Prostate gland (tissue), 2 donors: Measurements from ENCODE around the gene DHRS12. TPM values are rescaled to one million over a fixed set of nuclear protein-coding genes. Genes with fewer than 3 reads are reported as not detected.

Experiments
- DNase-seq: peaks from one replicate; pipeline ENCODE4 v3.0.0-alpha.2; 2019; ENCODE audit warnings: low spot score
- H3K27ac ChIP-seq, 2 donors: fragments of 200-600 bp; sonication (generic); 2 replicates each; pipeline ENCODE4 v1.5.1; 2017 to 2019
- H3K27me3 ChIP-seq: fragments of 200-600 bp; sonication (generic); replicated peaks from 2 replicates; pipeline ENCODE4 v1.5.1; 2019; ENCODE audit not compliant: insufficient read depth
- H3K36me3 ChIP-seq, 2 donors: fragments of 200-600 bp; sonication (generic); 1 replicate in 1 of 2; 2 replicates in 1 of 2; pipeline versions ENCODE4 v1.5.1 to v1.8.1; 2017 to 2019
- H3K4me1 ChIP-seq: fragments of 200-600 bp; sonication (generic); replicated peaks from 2 replicates; pipeline ENCODE4 v1.5.1; 2019
- H3K4me3 ChIP-seq, 2 donors: fragments of 200-600 bp; sonication (generic); 2 replicates each; pipeline ENCODE4 v1.5.1; 2017 to 2019
- H3K9me3 ChIP-seq: fragments of 200-600 bp; sonication (generic); 2 replicates; pipeline ENCODE4 v1.5.1; 2017
- CTCF ChIP-seq, 4 experiments: fragments of 200-600 bp in 2 of 4; fragments of 450-650 bp in 2 of 4; sonication (generic) in 2 of 4; IDR thresholded peaks; 1 replicate in 3 of 4; 2 replicates in 1 of 4; pipeline ENCODE4 v1.5.1; 2016 to 2019; ENCODE audit warnings: antibody characterized with exemption in 4 of 4, mild to moderate bottlenecking in 2 of 4, moderate library complexity in 2 of 4
- POLR2A ChIP-seq: fragments of 450-650 bp; IDR thresholded peaks from one replicate; pipeline ENCODE4 v1.6.1; 2016; ENCODE audit warnings: antibody characterized with exemption, mild to moderate bottlenecking
- POLR2AphosphoS5 ChIP-seq: sonication (generic); formaldehyde crosslinking; IDR thresholded peaks from one replicate; pipeline ENCODE4 v1.6.1; 2017; ENCODE audit warnings: antibody characterized with exemption
- WGBS: methylation state at CpG from one replicate; pipeline ENCODE4 v1.1.5; 2018; 5-methylcytosine and 5-hydroxymethylcytosine counted together
- intact Hi-C: fragments of 100-400 bp; cut with DNase I; formaldehyde crosslinking; loops from one replicate; pipeline ENCODE4 v1.14.2; 2022
- total RNA-seq, 2 donors: library from RNA; depleted of rRNA; stranded (reverse); fragments of >200 nt; gene quantifications; one replicate each; pipeline ENCODE4 v1.1.0, GENCODE V29; 2016

The DHRS12 gene
- total RNA-seq, 2 donors from 2014 or later, result 18.7 to 19.8 TPM

DNA sequence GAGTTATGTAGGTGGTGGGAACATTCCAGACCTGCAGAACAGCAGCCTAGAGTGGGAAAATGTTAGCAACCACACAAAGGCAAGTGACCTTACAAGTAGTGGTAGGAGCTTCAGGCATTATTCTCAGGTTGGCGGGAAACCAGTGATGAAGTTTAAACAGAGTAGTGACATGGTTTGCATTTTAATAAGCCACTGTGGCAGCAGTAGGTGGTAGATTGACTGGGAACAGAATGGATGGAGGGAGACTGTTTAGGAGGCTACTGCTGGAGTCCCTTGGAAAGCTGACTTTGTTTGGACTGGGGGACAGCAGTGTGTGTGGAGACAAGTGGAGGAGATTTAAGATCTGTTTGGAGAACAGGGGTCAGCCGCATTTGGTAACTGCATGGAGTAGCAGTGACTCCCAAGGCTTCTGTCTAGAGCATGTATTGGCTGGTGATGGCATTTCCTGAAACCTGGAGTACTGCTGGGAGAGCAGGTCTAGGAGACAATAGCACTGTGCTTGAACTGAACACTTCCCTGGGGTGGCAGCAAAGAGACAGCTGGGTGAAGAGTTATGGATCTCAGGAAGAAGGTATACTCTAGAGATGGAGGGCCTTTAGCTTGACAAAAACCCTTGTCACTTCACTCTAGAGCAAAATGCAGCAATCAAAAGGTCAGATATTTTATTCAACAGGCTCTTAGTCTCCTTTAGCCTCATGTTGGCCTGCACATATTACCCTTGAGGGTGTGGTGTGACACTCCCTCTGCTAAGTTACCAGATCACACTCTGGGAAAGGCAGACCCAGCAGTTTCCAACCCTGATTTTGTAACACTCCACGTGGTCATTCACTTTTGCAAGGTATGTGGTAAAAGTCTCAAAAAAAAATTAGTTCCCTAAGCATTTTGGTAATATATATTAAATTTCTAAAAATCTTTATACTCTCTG is 70.3 kb downstream of the DHRS12 start:
- DNase-seq, result no peak
- intact Hi-C loops, result loop anchor here (10.0 kb wide), 2 partner anchors 449 to 499 kb away; no protein-coding TSS in a partner anchor
- WGBS, result 82% methylated on average over 3 of the region's 3 CpGs

GRCh38 chr13:51731759-51732158 is 72.2 kb downstream of the DHRS12 start:
- DNase-seq, result no peak
- Histone ChIP-seq H3K27me3 (no peaks in the 10 kb centered on the region), H3K27ac (no peak overlapping the region), H3K4me1 (no peaks in the 10 kb centered on the region), H3K9me3 (no peaks in the 10 kb centered on the region), H3K36me3 (no peaks in the 10 kb centered on the region), H3K4me3 (no peak overlapping the region)
- intact Hi-C loops, result loop anchor here (10.0 kb wide), 2 partner anchors 447 to 497 kb away; no protein-coding TSS in a partner anchor
- 69% methylated on average over 4 of the region's 4 CpGs for WGBS
- TF ChIP-seq CTCF (IDR thresholded peaks at IDR 0.05) (peak in 1 of 4 experiments; percentile 46), POLR2AphosphoS5 (no peak)

More for the DNA sequence above, 70.3 kb downstream of the DHRS12 start:
- no peaks in the 10 kb centered on the region for H3K36me3 ChIP-seq
- H3K4me1 ChIP-seq, result peaks cover 3% of the 10 kb centered on the region
- no peaks in the 10 kb centered on the region for H3K27me3 ChIP-seq
- H3K9me3 ChIP-seq, result no peaks in the 10 kb centered on the region
- no peak for TF ChIP-seq POLR2A
- TF ChIP-seq POLR2AphosphoS5, result no peak
- no peak for TF ChIP-seq CTCF (IDR thresholded peaks at IDR 0.05)
- no peak overlapping the region for H3K27ac ChIP-seq
- H3K4me3 ChIP-seq, result no peak overlapping the region

GRCh38 chr13:51730927-51731326 is 73.0 kb downstream of the DHRS12 start:
- WGBS, result 92% methylated on average over 1 of the region's 1 CpG
- TF ChIP-seq POLR2AphosphoS5, result no peak
- TF ChIP-seq POLR2A, result no peak
- TF ChIP-seq CTCF (IDR thresholded peaks at IDR 0.05), result no peak
- intact Hi-C loops, result loop anchor here (10.0 kb wide), 2 partner anchors 446 to 496 kb away; no protein-coding TSS in a partner anchor
- H3K27me3 ChIP-seq, result no peaks in the 10 kb centered on the region
- no peaks in the 10 kb centered on the region for H3K9me3 ChIP-seq
- H3K36me3 ChIP-seq, result no peaks in the 10 kb centered on the region
- H3K4me3 ChIP-seq, result no peak overlapping the region
- H3K27ac ChIP-seq, result no peak overlapping the region
- no peaks in the 10 kb centered on the region for H3K4me1 ChIP-seq
- DNase-seq, result no peak

DNA sequence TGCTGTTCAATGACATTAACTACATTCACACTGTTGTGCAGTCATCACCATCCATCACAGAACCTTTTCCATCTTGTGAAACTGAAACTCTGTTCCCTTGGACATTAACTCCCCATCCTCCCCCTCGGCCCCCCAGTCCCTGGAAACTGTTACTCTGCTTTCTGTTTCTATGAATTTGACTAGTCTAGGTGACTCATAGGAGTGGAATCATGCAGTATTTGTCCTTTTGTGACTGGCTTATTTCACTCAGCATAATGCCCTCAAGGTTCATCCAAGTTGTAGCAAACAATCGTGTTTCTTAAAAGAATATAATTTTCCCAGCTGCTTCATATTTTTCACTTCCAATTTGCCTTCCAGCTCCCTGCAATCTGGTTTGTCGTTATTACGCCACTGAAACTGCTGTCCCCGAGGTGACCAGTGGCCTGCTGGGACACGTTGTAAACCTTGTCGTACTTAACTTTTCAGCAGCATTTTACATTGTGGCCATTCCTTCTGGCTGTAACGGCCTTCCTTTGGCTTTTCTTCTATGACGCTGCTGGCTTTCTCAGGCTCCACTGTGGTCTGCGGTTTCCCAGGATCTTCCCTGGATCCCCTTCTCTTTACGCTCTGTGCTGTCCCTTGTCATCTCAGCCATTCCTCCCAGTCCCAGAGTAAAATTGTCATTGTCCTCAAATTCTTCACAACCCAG is 74.0 kb downstream of the DHRS12 start:
- no peak for DNase-seq
- H3K27ac ChIP-seq, result peak overlapping the region in 1 of 2 donors; percentile 54
- H3K4me3 ChIP-seq, result no peak overlapping the region
- 47% methylated on average over 11 of the region's 11 CpGs for WGBS
- TF ChIP-seq POLR2A (no peak), POLR2AphosphoS5 (no peak), CTCF (IDR thresholded peaks at IDR 0.05) (no peak)
- H3K36me3 ChIP-seq, result no peaks in the 10 kb centered on the region
- no peaks in the 10 kb centered on the region for H3K27me3 ChIP-seq
- intact Hi-C loops, result loop anchor here (10.0 kb wide), 2 partner anchors 445 to 495 kb away; no protein-coding TSS in a partner anchor
- no peaks in the 10 kb centered on the region for H3K9me3 ChIP-seq
- H3K4me1 ChIP-seq, result no peaks in the 10 kb centered on the region
